GM19328 (cell line): ENCODE data around the gene TFG.

ENCODE experiments used
- ATAC-seq: cut with Tn5 transposase; IDR thresholded peaks from one replicate; pipeline ENCODE4 v1.9.1; 2021; ENCODE audit warnings: mild to moderate bottlenecking, moderate library complexity; ENCODE audit not compliant: unreplicated experiment

TFG gene

GRCh38 chr3:100783619-100784018 lies 74.3 kb downstream of the TFG start:
- no peak for ATAC-seq

GRCh38 chr3:100789579-100789978 lies 80.3 kb downstream of the TFG start:
- ATAC-seq = no peak

- no peak for ATAC-seq
Measured at GRCh38 chr3:100796556-100796955, 87.3 kb downstream of the TFG start.

- ATAC-seq = no peak
Measured at GRCh38 chr3:100798012-100798411, 88.7 kb downstream of the TFG start.
